Fibroblast of lung (primary cell): ENCODE data around the gene PSMA7. TPM values are rescaled to one million over a fixed set of nuclear protein-coding genes. Genes with fewer than 3 reads are reported as not detected.
A peak's percentile ranks its signal among the peaks of the same experiment; 100 is the strongest.

Experiments
- DNase-seq, 2 donors: peaks; one replicate each; pipeline versions ENCODE4 v3.0.0 to v3.0.0-alpha.2; 2010; ENCODE audit warnings: low read depth in 2 of 2
- H2AFZ ChIP-seq: 2 replicates; pipeline ENCODE4 v1.5.1; 2012; ENCODE audit warnings: low read length, control low read depth, inconsistent platforms
- H3K27ac ChIP-seq: 2 replicates; pipeline ENCODE4 v1.5.1; 2011; ENCODE audit warnings: low read length, control low read depth; ENCODE audit not compliant: insufficient read depth
- H3K27me3 ChIP-seq: 2 replicates; pipeline ENCODE4 v1.5.1; 2011; ENCODE audit warnings: mild to moderate bottlenecking, low read length; ENCODE audit not compliant: control insufficient read depth, insufficient read depth
- H3K36me3 ChIP-seq: 2 replicates; pipeline ENCODE4 v1.5.1; 2011; ENCODE audit warnings: low read length; ENCODE audit not compliant: control insufficient read depth, insufficient read depth
- H3K4me1 ChIP-seq: 2 replicates; pipeline ENCODE4 v1.5.1; 2011; ENCODE audit warnings: low read length; ENCODE audit not compliant: control insufficient read depth, insufficient read depth; ENCODE audit errors: extremely low read depth
- H3K4me2 ChIP-seq: 2 replicates; pipeline ENCODE4 v1.5.1; 2011; ENCODE audit warnings: low read length, control low read depth; ENCODE audit not compliant: insufficient read depth; ENCODE audit errors: extremely low read depth
- H3K4me3 ChIP-seq, 4 experiments: fragments of 200-600 bp in 1 of 4; sonication (generic) in 1 of 4; replicated peaks in 1 of 4; 2 replicates each; pipeline ENCODE4 v1.5.1; 2011 to 2016; ENCODE audit warnings: low read length in 4 of 4, low read depth in 3 of 4, mild to moderate bottlenecking in 3 of 4, control low read depth in 2 of 4, inconsistent platforms in 1 of 4, mixed read lengths in 1 of 4; ENCODE audit not compliant: insufficient read depth in 1 of 4; ENCODE audit errors: control extremely low read depth in 1 of 4
- H3K79me2 ChIP-seq: 2 replicates; pipeline ENCODE4 v1.5.1; 2012; ENCODE audit warnings: mild to moderate bottlenecking, low read length, inconsistent platforms; ENCODE audit not compliant: control insufficient read depth, insufficient read depth
- H3K9ac ChIP-seq: 2 replicates; pipeline ENCODE4 v1.5.1; 2011; ENCODE audit warnings: mild to moderate bottlenecking, low read length, control low read depth; ENCODE audit not compliant: insufficient read depth
- H3K9me3 ChIP-seq: 2 replicates; pipeline ENCODE4 v1.5.1; 2012; ENCODE audit warnings: low read depth, low read length; ENCODE audit not compliant: control insufficient read depth, insufficient read depth
- H4K20me1 ChIP-seq: 2 replicates; pipeline ENCODE4 v1.5.1; 2011; ENCODE audit warnings: low read length; ENCODE audit not compliant: control insufficient read depth, insufficient read depth; ENCODE audit errors: extremely low read depth
- CTCF ChIP-seq, 2 donors: IDR thresholded peaks in 1 of 2; conservative IDR thresholded peaks in 1 of 2; 1 replicate in 1 of 2; 2 replicates in 1 of 2; pipeline ENCODE4 v1.5.1; 2011 to 2012; ENCODE audit warnings: low read length in 2 of 2, control low read depth in 1 of 2, inconsistent platforms in 1 of 2, low read depth in 1 of 2, mild to moderate bottlenecking in 1 of 2
- EZH2 ChIP-seq: IDR thresholded peaks from 2 replicates; pipeline ENCODE4 v1.5.1; 2012; ENCODE audit warnings: low read length, control low read depth, mild to moderate bottlenecking; ENCODE audit errors: missing control alignments
- polyA plus RNA-seq, 2 donors: library from polyadenylated mRNA; depleted of rRNA in 1 of 2; stranded (reverse) in 1 of 2; unstranded in 1 of 2; fragments of >200 nt; gene quantifications; 2 replicates each; pipeline ENCODE4 v1.2.1, GENCODE V29; 2011 to 2012; ENCODE audit warnings: missing spikeins in 1 of 2
- total RNA-seq: library from RNA; depleted of rRNA; stranded (reverse); fragments of >200 nt; gene quantifications from 2 replicates; pipeline ENCODE4 v1.2.1, GENCODE V29; 2014

Gene PSMA7
- total and polyA plus RNA-seq, 2 donors (not counting 1 experiment from before 2014, with no cell fraction given) = 234 to 342 TPM

GRCh38 chr20:62167474-62167873, 24.3 kb upstream of the PSMA7 start:
- no peak overlapping the region for H3K4me3 ChIP-seq
- H3K4me2 ChIP-seq = no peak overlapping the region
- no peak overlapping the region for H2AFZ ChIP-seq
- H4K20me1 ChIP-seq = no peaks in the 10 kb centered on the region
- no peak for DNase-seq
- no peaks in the 10 kb centered on the region for H3K9me3 ChIP-seq
- TF ChIP-seq EZH2 (no peak), CTCF (conservative IDR thresholded peaks at IDR 0.05 in 1 of 2, IDR thresholded peaks at IDR 0.05 in 1 of 2; ENCODE audit: low read depth in 1 of 2, low read length in 2 of 2) (no peak)
- no peak overlapping the region for H3K9ac ChIP-seq
- no peak overlapping the region for H3K27ac ChIP-seq
- no peaks in the 10 kb centered on the region for H3K79me2 ChIP-seq
- peaks cover 4% of the 10 kb centered on the region for H3K4me1 ChIP-seq
- no peaks in the 10 kb centered on the region for H3K27me3 ChIP-seq
- peaks cover 22% of the 10 kb centered on the region for H3K36me3 ChIP-seq

GRCh38 chr20:62165762-62166399, 22.7 kb upstream of the PSMA7 start:
- H2AFZ ChIP-seq = no peak overlapping the region
- peak in 1 of 2 donors; percentile 37 for DNase-seq
- H3K4me2 ChIP-seq = no peak overlapping the region
- no peak for TF ChIP-seq CTCF (conservative IDR thresholded peaks at IDR 0.05 in 1 of 2, IDR thresholded peaks at IDR 0.05 in 1 of 2; ENCODE audit: low read depth in 1 of 2, low read length in 2 of 2)
- no peaks in the 10 kb centered on the region for H3K79me2 ChIP-seq
- no peak overlapping the region for H3K27ac ChIP-seq
- no peaks in the 10 kb centered on the region for H3K9me3 ChIP-seq
- H4K20me1 ChIP-seq = no peaks in the 10 kb centered on the region
- peaks cover 22% of the 10 kb centered on the region for H3K36me3 ChIP-seq
- H3K27me3 ChIP-seq = no peaks in the 10 kb centered on the region
- H3K4me3 ChIP-seq = no peak overlapping the region
- no peak overlapping the region for H3K9ac ChIP-seq
- H3K4me1 ChIP-seq = peaks cover 4% of the 10 kb centered on the region

- Histone ChIP-seq H3K4me2 (no peak overlapping the region), H3K79me2 (no peaks in the 10 kb centered on the region), H4K20me1 (no peaks in the 10 kb centered on the region), H3K36me3 (peaks cover 22% of the 10 kb centered on the region), H2AFZ (no peak overlapping the region), H3K9me3 (no peaks in the 10 kb centered on the region), H3K27ac (no peak overlapping the region), H3K4me1 (peaks cover 4% of the 10 kb centered on the region), H3K4me3 (no peak overlapping the region), H3K27me3 (no peaks in the 10 kb centered on the region), H3K9ac (no peak overlapping the region)
- DNase-seq = no peak
- TF ChIP-seq CTCF (conservative IDR thresholded peaks at IDR 0.05 in 1 of 2, IDR thresholded peaks at IDR 0.05 in 1 of 2; ENCODE audit: low read depth in 1 of 2, low read length in 2 of 2) (no peak), EZH2 (no peak)
Observed at GRCh38 chr20:62164879-62165761, 21.9 kb upstream of the PSMA7 start.
